ENCODE results near the gene ADSS1. TPM values are rescaled to one million over a fixed set of nuclear protein-coding genes. Genes with fewer than 3 reads are reported as not detected.

Gene ADSS1
- total RNA-seq, 1 donor from 2014 or later, result 5.1 TPM

GRCh38 chr14:104778694-104779331 is 54.8 kb downstream of the ADSS1 start:
- TF ChIP-seq CTCF (IDR thresholded peaks at IDR 0.05), result no peak
- peaks cover 8% of the 10 kb centered on the region for H3K4me1 ChIP-seq
- H3K27ac ChIP-seq, result no peak overlapping the region
- peaks cover 40% of the 10 kb centered on the region for H3K36me3 ChIP-seq
- intact Hi-C loops (cut with DNase I), result no loop called here
- no peaks in the 10 kb centered on the region for H3K27me3 ChIP-seq (ENCODE audit: low read depth)
- H3K9me3 ChIP-seq, result no peaks in the 10 kb centered on the region
- no peak overlapping the region for H3K4me3 ChIP-seq
- DNase-seq (no peak), ATAC-seq (no peak)

- DNase-seq, result no peak
- ATAC-seq, result no peak
- Histone ChIP-seq H3K27ac (no peak overlapping the region), H3K36me3 (peaks cover 35% of the 10 kb centered on the region), H3K9me3 (no peaks in the 10 kb centered on the region), H3K4me1 (peaks cover 9% of the 10 kb centered on the region), H3K27me3 (ENCODE audit: low read depth) (no peaks in the 10 kb centered on the region), H3K4me3 (no peak overlapping the region)
- TF ChIP-seq CTCF (IDR thresholded peaks at IDR 0.05), result no peak
- intact Hi-C loops (cut with DNase I), result no loop called here
These were observed 55.9 kb downstream of the ADSS1 start for GRCh38 chr14:104779776-104780512.

- peaks cover 16% of the 10 kb centered on the region for H3K4me1 ChIP-seq
- H3K4me3 ChIP-seq, result no peak overlapping the region
- intact Hi-C loops (cut with DNase I), result no loop called here
- ATAC-seq (no peak), DNase-seq (no peak)
- no peak overlapping the region for H3K27ac ChIP-seq
- no peak for TF ChIP-seq CTCF (IDR thresholded peaks at IDR 0.05)
- H3K36me3 ChIP-seq, result peaks cover 30% of the 10 kb centered on the region
- no peaks in the 10 kb centered on the region for H3K9me3 ChIP-seq
- H3K27me3 ChIP-seq (ENCODE audit: low read depth), result no peaks in the 10 kb centered on the region
These were observed 56.5 kb downstream of the ADSS1 start for GRCh38 chr14:104780513-104781030.

- intact Hi-C loops (cut with DNase I), result no loop called here
- Histone ChIP-seq H3K4me3 (no peak overlapping the region), H3K36me3 (peaks cover 26% of the 10 kb centered on the region), H3K4me1 (peaks cover 25% of the 10 kb centered on the region), H3K27me3 (ENCODE audit: low read depth) (no peaks in the 10 kb centered on the region), H3K9me3 (no peaks in the 10 kb centered on the region), H3K27ac (no peak overlapping the region)
- ATAC-seq, result no peak
- no peak for TF ChIP-seq CTCF (IDR thresholded peaks at IDR 0.05)
- DNase-seq, result no peak
These were observed 57.4 kb downstream of the ADSS1 start for GRCh38 chr14:104781271-104782077.

GRCh38 chr14:104782086-104782807 is 58.2 kb downstream of the ADSS1 start:
- Histone ChIP-seq H3K36me3 (peaks cover 27% of the 10 kb centered on the region), H3K9me3 (no peaks in the 10 kb centered on the region), H3K4me1 (peaks cover 32% of the 10 kb centered on the region), H3K27ac (no peak overlapping the region), H3K27me3 (ENCODE audit: low read depth) (no peaks in the 10 kb centered on the region), H3K4me3 (no peak overlapping the region)
- ATAC-seq, result no peak
- intact Hi-C loops (cut with DNase I), result no loop called here
- no peak for DNase-seq
- no peak for TF ChIP-seq CTCF (IDR thresholded peaks at IDR 0.05)

Measured in lower lobe of right lung (tissue), 2 donors.